PC-3 (cell line): ENCODE results near the gene NASP.

Experiments
- EZH2 ChIP-seq: fragments of 300-600 bp; sonication (generic); IDR thresholded peaks from one replicate; pipeline ENCODE4 v1.6.1; 2017; ENCODE audit warnings: antibody characterized with exemption, mild to moderate bottlenecking, low read length; ENCODE audit not compliant: unreplicated experiment
- EZH2phosphoT487 ChIP-seq: fragments of 300-600 bp; sonication (generic); IDR thresholded peaks from 2 replicates; pipeline ENCODE4 v1.6.1; 2018; ENCODE audit warnings: mild to moderate bottlenecking, antibody characterized with exemption, low read length, borderline replicate concordance
- TF ChIP-seq, protein P1 (sequence below): fragments of 300-600 bp; sonication (generic); conservative IDR thresholded peaks from 2 replicates; pipeline ENCODE4 v1.5.1; 2017; ENCODE audit warnings: antibody characterized with exemption, low read depth, mild to moderate bottlenecking, low read length

DNA sequence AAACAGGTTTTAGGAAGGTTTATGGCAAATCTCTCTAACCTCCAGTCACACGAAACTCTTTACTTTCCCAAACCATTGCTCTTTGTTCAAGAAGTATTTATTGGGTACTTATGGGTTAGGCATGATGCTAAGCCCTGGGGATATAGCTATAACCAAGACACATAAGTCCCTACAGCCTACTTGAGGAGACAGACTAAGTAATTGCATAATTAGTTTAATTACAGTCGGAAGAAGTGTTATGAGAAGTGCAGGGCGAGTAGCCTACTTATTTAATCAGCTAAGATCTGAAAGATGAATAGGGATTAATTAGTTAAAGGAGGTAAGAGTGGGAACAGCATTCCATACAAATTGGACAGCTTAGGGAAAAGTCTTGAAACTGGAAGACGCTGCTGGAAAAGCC, 13.2 kb upstream of the NASP start:
- TF ChIP-seq, protein P1, sequence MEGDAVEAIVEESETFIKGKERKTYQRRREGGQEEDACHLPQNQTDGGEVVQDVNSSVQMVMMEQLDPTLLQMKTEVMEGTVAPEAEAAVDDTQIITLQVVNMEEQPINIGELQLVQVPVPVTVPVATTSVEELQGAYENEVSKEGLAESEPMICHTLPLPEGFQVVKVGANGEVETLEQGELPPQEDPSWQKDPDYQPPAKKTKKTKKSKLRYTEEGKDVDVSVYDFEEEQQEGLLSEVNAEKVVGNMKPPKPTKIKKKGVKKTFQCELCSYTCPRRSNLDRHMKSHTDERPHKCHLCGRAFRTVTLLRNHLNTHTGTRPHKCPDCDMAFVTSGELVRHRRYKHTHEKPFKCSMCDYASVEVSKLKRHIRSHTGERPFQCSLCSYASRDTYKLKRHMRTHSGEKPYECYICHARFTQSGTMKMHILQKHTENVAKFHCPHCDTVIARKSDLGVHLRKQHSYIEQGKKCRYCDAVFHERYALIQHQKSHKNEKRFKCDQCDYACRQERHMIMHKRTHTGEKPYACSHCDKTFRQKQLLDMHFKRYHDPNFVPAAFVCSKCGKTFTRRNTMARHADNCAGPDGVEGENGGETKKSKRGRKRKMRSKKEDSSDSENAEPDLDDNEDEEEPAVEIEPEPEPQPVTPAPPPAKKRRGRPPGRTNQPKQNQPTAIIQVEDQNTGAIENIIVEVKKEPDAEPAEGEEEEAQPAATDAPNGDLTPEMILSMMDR = no peak
- TF ChIP-seq EZH2phosphoT487 = no peak
- TF ChIP-seq EZH2 = no peak
